Mucosa of gallbladder (tissue), 1 donor: ENCODE data around the gene ZBTB7C. TPM values are rescaled to one million over a fixed set of nuclear protein-coding genes. Genes with fewer than 3 reads are reported as not detected.

Source experiments
- DNase-seq: peaks from one replicate; pipeline ENCODE4 v3.0.0-alpha.2; 2020; ENCODE audit warnings: low spot score
- total RNA-seq: library from RNA; stranded (reverse); gene quantifications from one replicate; pipeline ENCODE4 v1.2.1, GENCODE V29; 2021
- donor health status: DM: no; HTN: no; CAD: no.

ZBTB7C gene
- total RNA-seq, 1 donor from 2014 or later = 24.1 TPM

DNA sequence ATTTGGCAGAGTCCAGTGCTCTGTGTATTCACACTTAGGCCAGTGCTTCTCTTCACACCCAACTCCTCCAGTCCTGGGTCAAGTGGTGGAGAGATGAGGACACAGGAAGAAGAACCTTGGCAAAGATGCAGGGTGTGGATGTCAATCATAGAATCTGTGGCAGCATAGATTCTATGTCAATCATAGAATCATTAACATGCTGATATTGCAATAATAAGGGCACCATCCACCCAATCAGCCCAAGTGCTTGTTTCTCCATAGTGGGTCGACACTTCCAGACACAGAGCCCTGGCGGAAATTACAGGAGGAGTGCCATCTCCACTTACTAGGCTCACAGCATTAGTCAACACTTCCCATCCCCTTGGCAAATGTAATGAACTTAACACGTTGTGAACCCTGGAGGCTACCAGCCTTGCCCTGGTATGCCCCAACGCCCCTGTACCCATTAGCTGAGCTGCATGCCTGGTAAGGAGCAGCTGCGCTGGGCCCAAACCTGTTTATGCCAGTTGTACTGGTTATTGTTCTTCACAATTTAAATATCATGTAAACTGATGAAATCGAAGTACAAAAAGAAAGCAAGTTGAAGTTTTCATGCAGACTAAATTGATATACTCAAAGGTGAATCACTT lies 317.2 kb downstream of the ZBTB7C start:
- DNase-seq = no peak

GRCh38 chr18:48090702-48091101 lies 318.5 kb downstream of the ZBTB7C start:
- no peak for DNase-seq

DNA sequence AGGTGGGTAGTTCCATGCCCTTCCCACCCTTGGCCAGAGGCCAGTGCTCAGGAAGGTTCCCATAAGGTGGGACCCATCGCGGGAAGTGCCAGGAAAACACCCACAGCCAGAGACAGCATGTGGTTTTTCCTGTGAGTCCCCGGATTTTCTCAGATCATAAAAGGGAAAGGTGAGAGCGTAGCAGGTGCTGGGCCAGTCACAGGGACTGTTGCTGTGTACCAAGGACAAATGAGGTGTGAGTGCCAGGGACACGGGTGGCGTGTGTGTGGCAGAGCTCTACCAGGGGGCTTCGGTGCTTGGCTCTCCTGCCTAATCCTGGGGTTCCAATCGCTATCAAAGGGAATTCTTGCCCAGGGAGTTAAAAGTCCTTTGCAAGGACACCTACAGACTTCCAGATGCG lies 319.2 kb downstream of the ZBTB7C start:
- DNase-seq = no peak

DNA sequence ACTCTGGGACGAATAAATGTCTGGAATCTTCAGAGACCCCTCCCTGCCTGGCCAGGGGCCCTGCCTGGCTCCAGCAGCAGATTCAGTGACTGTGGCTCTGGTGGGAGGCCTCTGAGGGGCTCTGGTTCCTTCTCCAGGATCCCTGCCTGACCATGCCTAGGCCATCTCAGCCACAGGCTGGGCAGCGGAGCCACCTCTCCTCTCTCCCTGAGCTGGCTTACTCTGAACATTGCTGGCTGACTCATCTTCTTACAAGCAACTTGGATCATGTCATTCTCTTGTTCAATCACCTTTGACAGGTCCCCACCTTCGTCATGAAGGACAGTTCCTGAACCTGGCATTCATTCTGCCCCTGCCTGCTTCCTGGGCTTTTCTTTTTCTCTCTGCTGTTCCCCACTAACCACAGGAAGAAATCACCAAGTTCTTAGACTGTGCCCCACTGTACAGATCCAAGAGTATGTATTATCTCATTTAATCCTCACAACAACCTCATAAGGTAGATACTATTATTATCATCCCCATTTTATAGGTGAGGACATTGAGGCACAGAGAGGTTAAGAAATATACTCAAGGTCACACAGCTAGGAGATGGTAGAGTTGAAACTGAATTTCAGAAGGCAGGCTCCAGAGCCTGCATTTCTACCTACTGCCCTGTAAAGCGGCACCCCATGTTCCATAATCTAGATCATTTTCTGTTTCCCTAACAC lies 323.2 kb downstream of the ZBTB7C start:
- no peak for DNase-seq

- DNase-seq = no peak
Measured at GRCh38 chr18:48084858-48085257, 324.3 kb downstream of the ZBTB7C start.

DNA sequence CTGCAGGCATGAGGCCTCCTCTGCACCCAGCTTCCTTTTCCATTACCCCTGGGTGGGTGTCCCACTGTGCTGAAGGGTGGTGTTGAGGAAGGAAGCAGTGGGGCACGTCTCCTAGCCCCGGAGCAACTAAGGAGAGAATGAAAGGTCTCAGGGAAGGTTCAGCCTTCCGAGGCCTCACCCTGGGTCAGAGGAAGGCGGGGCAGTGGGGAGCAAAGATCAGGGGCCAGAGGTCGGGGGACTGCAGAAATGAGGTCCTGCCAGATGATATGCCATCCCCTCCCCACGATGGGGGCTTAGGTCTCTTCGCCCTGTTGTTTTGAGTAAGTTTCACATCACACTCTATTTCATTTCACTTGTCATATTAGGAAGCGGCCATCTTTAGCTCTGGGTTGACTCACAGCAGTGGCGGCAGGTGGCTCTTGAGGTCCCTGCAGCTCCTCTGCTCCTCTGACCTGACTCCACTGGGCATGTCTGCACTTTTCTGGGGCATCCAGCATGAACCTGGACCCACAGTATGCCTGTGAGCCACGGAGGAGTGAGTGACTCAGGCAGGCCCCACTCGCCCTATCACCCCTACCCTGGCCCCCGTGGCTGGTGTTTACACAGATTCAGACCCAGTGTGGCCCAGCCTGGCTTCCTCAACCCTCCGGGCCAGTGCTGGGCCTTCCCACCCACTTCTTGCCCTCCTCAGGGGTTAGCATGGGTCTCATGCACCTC lies 325.0 kb downstream of the ZBTB7C start:
- no peak for DNase-seq

GRCh38 chr18:48080546-48080945 lies 328.6 kb downstream of the ZBTB7C start:
- DNase-seq = no peak

DNA sequence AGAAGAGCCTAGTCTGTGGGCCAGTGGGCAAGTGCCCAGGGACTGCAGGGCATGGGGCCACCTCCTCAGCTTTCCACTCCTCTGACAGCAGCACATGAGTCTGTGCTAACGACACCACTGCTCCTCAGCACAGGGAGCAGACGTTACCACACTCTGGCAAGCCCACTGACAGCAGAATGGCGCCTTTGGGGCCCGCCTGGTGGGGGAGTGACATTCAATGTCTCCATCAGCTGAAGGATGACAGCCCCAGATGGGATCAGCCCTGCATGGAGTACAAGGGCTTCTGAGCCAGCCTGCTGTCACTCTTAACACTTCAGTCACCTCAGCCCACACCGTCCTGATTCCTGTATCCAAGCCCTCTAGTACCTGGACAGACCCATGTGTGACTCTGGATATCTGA lies 329.3 kb downstream of the ZBTB7C start:
- no peak for DNase-seq

- no peak for DNase-seq
Measured at GRCh38 chr18:48078448-48078847, 330.7 kb downstream of the ZBTB7C start.

GRCh38 chr18:48077291-48077690 lies 331.9 kb downstream of the ZBTB7C start:
- no peak for DNase-seq

DNA sequence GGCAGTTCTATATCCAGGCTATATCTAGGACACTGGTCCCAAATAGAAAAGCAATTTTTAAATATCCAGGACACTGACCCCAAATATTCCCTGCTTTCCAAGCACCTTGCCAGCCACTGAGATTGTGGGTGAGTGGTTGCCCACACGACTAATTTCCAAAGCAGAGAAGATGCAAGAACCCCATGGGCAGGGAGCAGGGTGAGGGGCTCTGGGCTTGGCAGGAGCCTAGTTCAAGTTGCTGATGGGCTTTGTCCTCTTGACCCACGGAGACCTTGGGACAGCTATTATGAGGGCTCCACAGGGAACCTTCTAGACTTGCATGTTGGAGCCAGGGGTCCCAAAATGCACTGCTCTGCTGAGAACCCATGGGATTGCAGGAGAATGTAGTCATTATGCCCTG lies 332.7 kb downstream of the ZBTB7C start:
- DNase-seq = no peak

GRCh38 chr18:48075707-48076093 lies 333.5 kb downstream of the ZBTB7C start:
- DNase-seq = no peak

GRCh38 chr18:48074929-48075706 lies 334.1 kb downstream of the ZBTB7C start:
- DNase-seq = no peak

- DNase-seq = no peak
Measured at GRCh38 chr18:48073211-48073930, 335.8 kb downstream of the ZBTB7C start.

- DNase-seq = no peak
Measured at GRCh38 chr18:48072428-48073204, 336.6 kb downstream of the ZBTB7C start.

DNA sequence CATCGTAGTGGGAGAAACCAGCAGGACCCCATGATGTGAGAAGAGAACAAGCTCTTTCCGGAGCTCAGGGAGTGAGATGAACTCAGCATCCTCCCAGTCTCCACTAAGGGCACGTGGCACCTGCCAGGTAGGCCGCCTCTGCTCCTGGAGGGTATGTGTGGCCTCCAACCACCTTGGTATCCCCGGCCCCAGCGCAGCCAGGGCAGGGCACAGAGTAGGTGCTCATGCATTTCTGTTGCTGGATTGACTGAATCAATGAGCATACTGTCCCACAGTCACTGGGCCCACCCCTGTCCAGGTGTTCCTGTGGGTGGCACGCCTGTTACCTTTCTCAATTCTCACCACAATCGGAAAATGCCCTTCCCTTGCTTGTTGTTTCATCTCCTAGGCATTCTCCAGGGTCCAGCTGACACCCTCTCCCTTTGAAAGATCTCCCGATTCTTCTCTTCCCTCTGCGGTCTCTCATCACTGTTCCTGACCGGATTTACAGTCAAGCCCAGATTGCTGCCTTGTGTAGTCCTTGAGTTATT lies 340.2 kb downstream of the ZBTB7C start:
- DNase-seq = no peak

DNA sequence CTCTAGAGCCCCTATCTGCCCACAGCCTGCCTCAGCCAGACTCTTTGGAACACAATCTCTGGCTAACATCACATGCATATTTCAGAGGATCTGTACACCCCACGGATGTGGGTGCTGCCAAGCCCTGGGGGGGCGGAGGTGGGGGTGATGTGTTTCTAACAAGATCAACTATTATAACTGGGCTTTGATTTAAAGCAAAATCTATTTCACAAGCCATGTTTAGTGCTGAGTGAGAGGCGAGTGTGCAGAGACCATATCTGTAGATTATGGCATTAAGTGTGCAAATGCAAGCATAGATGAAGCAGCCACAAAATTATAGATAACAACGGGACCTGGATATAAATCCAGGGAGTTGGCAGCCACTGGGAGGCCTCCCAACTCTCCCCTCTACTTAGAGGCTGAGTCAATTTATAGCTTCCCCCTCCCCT lies 342.9 kb downstream of the ZBTB7C start:
- DNase-seq = no peak

DNA sequence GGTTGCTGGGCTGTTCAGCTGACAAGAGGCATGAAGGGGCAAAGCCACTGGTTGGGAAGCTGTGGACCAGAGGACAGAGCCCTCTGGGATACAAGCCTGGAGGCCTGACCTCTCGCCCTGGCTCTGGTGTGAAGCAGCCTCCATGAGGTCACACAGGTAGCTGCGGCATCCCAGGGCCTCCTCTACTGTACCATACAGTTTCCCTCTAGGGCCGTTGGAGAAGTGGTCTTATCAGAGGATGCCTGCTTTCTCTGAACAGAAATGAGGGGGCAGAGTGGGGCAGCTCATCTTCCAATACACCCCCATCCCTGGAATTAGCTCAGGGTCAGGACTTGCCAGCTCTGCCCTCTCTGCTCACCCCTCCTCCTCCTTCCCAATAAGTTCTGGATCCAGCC lies 343.6 kb downstream of the ZBTB7C start:
- DNase-seq = no peak

GRCh38 chr18:48064978-48065600 lies 344.1 kb downstream of the ZBTB7C start:
- no peak for DNase-seq
